Mucosa of descending colon (tissue), 3 donors: ENCODE results near the gene OR56A5. TPM values are rescaled to one million over a fixed set of nuclear protein-coding genes. Genes with fewer than 3 reads are reported as not detected.

Experiments
- ATAC-seq: fragments of 200-7000 bp; cut with Tn5 transposase; one replicate; pipeline ENCODE4 v1.9.1; 2020; ENCODE audit warnings: mild to moderate bottlenecking, moderate library complexity
- DNase-seq, 3 donors: peaks; one replicate each; pipeline ENCODE4 v3.0.0-alpha.2; 2020
- H3K36me3 ChIP-seq: fragments of 200-600 bp; one replicate; pipeline ENCODE4 v1.8.0; 2021; ENCODE audit warnings: low read depth, mild to moderate bottlenecking
- H3K4me1 ChIP-seq: fragments of 200-600 bp; one replicate; pipeline ENCODE4 v1.8.0; 2021; ENCODE audit warnings: low read depth, mild to moderate bottlenecking
- H3K4me3 ChIP-seq: fragments of 200-600 bp; one replicate; pipeline ENCODE4 v1.8.0; 2021; ENCODE audit warnings: mild to moderate bottlenecking
- H3K9me3 ChIP-seq: fragments of 200-600 bp; one replicate; pipeline ENCODE4 v1.8.0; 2021; ENCODE audit warnings: mild to moderate bottlenecking
- intact Hi-C, 2 donors: fragments of 100-400 bp; cut with DNase I in 1 of 2; cut with micrococcal nuclease in 1 of 2; formaldehyde crosslinking; loops; one replicate each; pipeline versions ENCODE4 v1.11.0 to v1.11.1; 2022; cut with DNase I, micrococcal nuclease
- total RNA-seq, 3 donors: library from RNA; stranded (reverse); fragmentation: NEBNext Ultra II Directional in 2 of 3; extraction: Animal tissue kit (Norgen Biotek cat#: 25700) in 2 of 3; gene quantifications; one replicate each; pipeline versions ENCODE4 v1.2.1 to v1.2.4, GENCODE V29; 2021 to 2023
- TF ChIP-seq, protein P1 (sequence below): fragments of 200-600 bp; IDR thresholded peaks from one replicate; pipeline ENCODE4 v1.8.0; 2022; ENCODE audit warnings: antibody characterized with exemption, mild to moderate bottlenecking
- donor health status: DM: no; HTN: no; CAD: no; lungs with moderate emphysema.
- donor health status: DM: no; HTN: no; CAD: no.
- donor health status: DM: no; HTN: yes; CAD: no.

The OR56A5 gene
- total RNA-seq, 3 donors from 2014 or later: not detected

GRCh38 chr11:5932671-5933070 is 35.6 kb downstream of the OR56A5 start:
- Histone ChIP-seq H3K4me3 (no peak overlapping the region), H3K4me1 (no peaks in the 10 kb centered on the region), H3K36me3 (no peaks in the 10 kb centered on the region), H3K9me3 (peaks cover 21% of the 10 kb centered on the region)
- ATAC-seq (no peak), DNase-seq (no peak)
- TF ChIP-seq, protein P1, sequence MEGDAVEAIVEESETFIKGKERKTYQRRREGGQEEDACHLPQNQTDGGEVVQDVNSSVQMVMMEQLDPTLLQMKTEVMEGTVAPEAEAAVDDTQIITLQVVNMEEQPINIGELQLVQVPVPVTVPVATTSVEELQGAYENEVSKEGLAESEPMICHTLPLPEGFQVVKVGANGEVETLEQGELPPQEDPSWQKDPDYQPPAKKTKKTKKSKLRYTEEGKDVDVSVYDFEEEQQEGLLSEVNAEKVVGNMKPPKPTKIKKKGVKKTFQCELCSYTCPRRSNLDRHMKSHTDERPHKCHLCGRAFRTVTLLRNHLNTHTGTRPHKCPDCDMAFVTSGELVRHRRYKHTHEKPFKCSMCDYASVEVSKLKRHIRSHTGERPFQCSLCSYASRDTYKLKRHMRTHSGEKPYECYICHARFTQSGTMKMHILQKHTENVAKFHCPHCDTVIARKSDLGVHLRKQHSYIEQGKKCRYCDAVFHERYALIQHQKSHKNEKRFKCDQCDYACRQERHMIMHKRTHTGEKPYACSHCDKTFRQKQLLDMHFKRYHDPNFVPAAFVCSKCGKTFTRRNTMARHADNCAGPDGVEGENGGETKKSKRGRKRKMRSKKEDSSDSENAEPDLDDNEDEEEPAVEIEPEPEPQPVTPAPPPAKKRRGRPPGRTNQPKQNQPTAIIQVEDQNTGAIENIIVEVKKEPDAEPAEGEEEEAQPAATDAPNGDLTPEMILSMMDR: no peak
- intact Hi-C loops: no loop called here

- intact Hi-C loops: no loop called here
- H3K4me3 ChIP-seq: no peak overlapping the region
- TF ChIP-seq, protein P1: no peak
These were observed 37.2 kb downstream of the OR56A5 start for GRCh38 chr11:5931061-5931460.

DNA sequence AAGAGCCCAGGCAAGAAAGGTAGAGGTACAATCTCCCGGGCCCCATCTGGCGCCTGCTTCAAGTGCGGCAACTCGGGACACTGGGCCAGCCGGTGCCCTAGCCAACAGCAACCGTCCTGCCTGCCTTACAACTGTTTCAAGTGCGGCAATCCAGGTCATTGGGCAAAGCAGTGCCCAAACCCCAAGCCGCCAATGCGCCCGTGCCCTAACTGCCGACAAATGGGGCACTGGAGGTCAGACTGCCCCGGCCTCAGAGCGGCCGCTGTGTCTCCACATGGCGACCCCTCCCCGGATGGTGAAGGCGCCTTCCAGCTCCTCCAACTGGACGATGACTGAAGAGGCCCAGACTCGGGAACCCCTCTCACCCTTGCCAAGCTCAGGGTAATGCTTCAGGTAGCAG is 37.7 kb downstream of the OR56A5 start:
- intact Hi-C loops: no loop called here
- DNase-seq (no peak), ATAC-seq (no peak)
- Histone ChIP-seq H3K4me1 (no peaks in the 10 kb centered on the region), H3K4me3 (no peak overlapping the region), H3K36me3 (no peaks in the 10 kb centered on the region), H3K9me3 (peaks cover 18% of the 10 kb centered on the region)
- TF ChIP-seq, protein P1: no peak

More at GRCh38 chr11:5931061-5931460, 37.2 kb downstream of the OR56A5 start:
- no peak for ATAC-seq
- H3K36me3 ChIP-seq: no peaks in the 10 kb centered on the region
- DNase-seq: no peak
- peaks cover 18% of the 10 kb centered on the region for H3K9me3 ChIP-seq
- H3K4me1 ChIP-seq: no peaks in the 10 kb centered on the region

- Histone ChIP-seq H3K4me3 (no peak overlapping the region), H3K36me3 (no peaks in the 10 kb centered on the region), H3K4me1 (no peaks in the 10 kb centered on the region), H3K9me3 (peaks cover 19% of the 10 kb centered on the region)
- TF ChIP-seq, protein P1: no peak
- DNase-seq: no peak
- intact Hi-C loops: no loop called here
- ATAC-seq: no peak
These were observed 38.5 kb downstream of the OR56A5 start for GRCh38 chr11:5929571-5930368.

- H3K9me3 ChIP-seq: peaks cover 22% of the 10 kb centered on the region
- ATAC-seq: no peak
- TF ChIP-seq, protein P1: no peak
- H3K4me3 ChIP-seq: no peak overlapping the region
- no peak for DNase-seq
- H3K36me3 ChIP-seq: no peaks in the 10 kb centered on the region
- H3K4me1 ChIP-seq: no peaks in the 10 kb centered on the region
- intact Hi-C loops: no loop called here
These were observed 39.5 kb downstream of the OR56A5 start for GRCh38 chr11:5928811-5929210.
